Sigmoid colon (tissue), 7 donors: ENCODE data around the gene ASPM. TPM values are rescaled to one million over a fixed set of nuclear protein-coding genes. Genes with fewer than 3 reads are reported as not detected.

Experiments used
- DNase-seq: peaks from one replicate; pipeline ENCODE4 v3.0.0-alpha.2; 2019
- H3K27ac ChIP-seq, 4 donors: fragments of 200-600 bp; sonication (generic); one replicate each; pipeline ENCODE4 v1.5.1; 2016 to 2019; ENCODE audit warnings: mild to moderate bottlenecking in 1 of 4
- H3K27me3 ChIP-seq, 3 donors: fragments of 200-600 bp; sonication (generic); one replicate each; pipeline ENCODE4 v1.5.1; 2019; ENCODE audit warnings: mild to moderate bottlenecking in 1 of 3
- H3K36me3 ChIP-seq, 4 donors: fragments of 200-600 bp; sonication (generic); one replicate each; pipeline ENCODE4 v1.5.1; 2016 to 2019
- H3K4me1 ChIP-seq, 4 donors: fragments of 200-600 bp; sonication (generic); one replicate each; pipeline ENCODE4 v1.5.1; 2017 to 2019
- H3K4me3 ChIP-seq, 4 donors: fragments of 200-600 bp; sonication (generic); one replicate each; pipeline ENCODE4 v1.5.1; 2017 to 2019; ENCODE audit warnings: mild to moderate bottlenecking in 2 of 4, moderate library complexity in 1 of 4
- H3K9me3 ChIP-seq, 4 donors: fragments of 200-600 bp in 3 of 4; sonication (generic) in 3 of 4; one replicate each; pipeline versions ENCODE4 v1.5.1 to v1.6.1; 2013 to 2019
- CTCF ChIP-seq, 4 experiments: fragments of 450-650 bp in 3 of 4; fragments of 200-600 bp in 1 of 4; IDR thresholded peaks; one replicate each; pipeline ENCODE4 v1.5.1; 2016 to 2019; ENCODE audit warnings: antibody characterized with exemption in 4 of 4, mild to moderate bottlenecking in 3 of 4, moderate library complexity in 2 of 4
- EP300 ChIP-seq, 4 donors: sonication (generic); formaldehyde crosslinking; IDR thresholded peaks; one replicate each; pipeline ENCODE4 v1.6.1; 2017; ENCODE audit warnings: antibody characterized with exemption in 4 of 4
- POLR2A ChIP-seq, 2 donors: fragments of 450-650 bp; IDR thresholded peaks; one replicate each; pipeline ENCODE4 v1.6.1; 2016; ENCODE audit warnings: antibody characterized with exemption in 2 of 2, mild to moderate bottlenecking in 2 of 2, moderate library complexity in 2 of 2
- POLR2AphosphoS5 ChIP-seq, 4 donors: sonication (generic); formaldehyde crosslinking; IDR thresholded peaks; one replicate each; pipeline ENCODE4 v1.6.1; 2017; ENCODE audit warnings: antibody characterized with exemption in 4 of 4
- WGBS, 2 donors: extraction: QIAGEN DNeasy Blood & Tissue Kit; methylation state at CpG; one replicate each; pipeline ENCODE4 v1.1.7; 2013; 5-methylcytosine and 5-hydroxymethylcytosine counted together
- intact Hi-C: fragments of 100-400 bp; cut with DNase I; formaldehyde crosslinking; loops from one replicate; pipeline ENCODE4 v1.15.1; 2023
- polyA plus RNA-seq, 3 donors: library from polyadenylated mRNA; stranded (reverse); fragments of 200-250 nt; gene quantifications; one replicate each; pipeline ENCODE4 v1.2.3, GENCODE V29; 2013
- total RNA-seq, 4 donors: library from RNA; depleted of rRNA; stranded (reverse); fragments of >200 nt; gene quantifications; one replicate each; pipeline ENCODE4 v1.1.0, GENCODE V29; 2016
- donor health status: healthy with polysubstance abuse.
- donor health status: Bipolar disorder and iron deficiency.
- donor health status: healthy.

Gene ASPM
- total and polyA plus RNA-seq, 7 donors, result under 0.01 to 5.9 (median 0.69) TPM

- Histone ChIP-seq H3K4me3 (no peak overlapping the region), H3K9me3 (no peaks in the 10 kb centered on the region), H3K36me3 (no peaks in the 10 kb centered on the region), H3K4me1 (no peaks in the 10 kb centered on the region), H3K27ac (no peak overlapping the region), H3K27me3 (no peaks in the 10 kb centered on the region)
- intact Hi-C loops, result no loop called here
- no peak for DNase-seq
- 76 to 78% methylated on average over 2 of the region's 2 CpGs for WGBS, 2 donors
- TF ChIP-seq EP300 (IDR thresholded peaks at IDR 0.05) (no peak), POLR2AphosphoS5 (IDR thresholded peaks at IDR 0.05) (no peak), POLR2A (IDR thresholded peaks at IDR 0.05) (no peak), CTCF (IDR thresholded peaks at IDR 0.05) (no peak)
Measured at GRCh38 chr1:197063212-197063611, 83.3 kb downstream of the ASPM start.

DNA sequence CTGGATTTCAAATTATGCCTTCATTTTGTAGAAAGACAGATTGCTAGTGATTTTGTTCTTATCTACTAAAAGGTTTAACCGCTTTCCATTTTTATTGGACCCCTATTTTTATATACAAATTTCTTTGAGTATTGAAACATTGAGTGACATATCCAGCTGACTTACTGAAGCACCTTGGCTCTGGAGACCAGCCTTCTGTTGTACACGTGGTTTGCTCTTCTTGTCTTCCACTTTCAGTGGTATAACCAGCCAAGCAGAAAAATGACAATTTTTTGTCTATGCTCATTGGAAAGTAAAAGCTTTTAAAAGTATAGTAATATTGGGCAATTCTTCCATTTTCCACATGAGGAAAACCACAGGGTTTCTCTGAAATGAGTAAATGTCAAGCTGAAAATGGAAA lies 83.8 kb downstream of the ASPM start:
- Histone ChIP-seq H3K27me3 (no peaks in the 10 kb centered on the region), H3K4me3 (no peak overlapping the region), H3K9me3 (no peaks in the 10 kb centered on the region), H3K36me3 (no peaks in the 10 kb centered on the region), H3K4me1 (no peaks in the 10 kb centered on the region), H3K27ac (no peak overlapping the region)
- TF ChIP-seq EP300 (IDR thresholded peaks at IDR 0.05) (no peak), CTCF (IDR thresholded peaks at IDR 0.05) (no peak), POLR2A (IDR thresholded peaks at IDR 0.05) (no peak), POLR2AphosphoS5 (IDR thresholded peaks at IDR 0.05) (no peak)
- no peak for DNase-seq
- intact Hi-C loops, result no loop called here
- 72 to 73% methylated on average over 2 of the region's 2 CpGs for WGBS, 2 donors

DNA sequence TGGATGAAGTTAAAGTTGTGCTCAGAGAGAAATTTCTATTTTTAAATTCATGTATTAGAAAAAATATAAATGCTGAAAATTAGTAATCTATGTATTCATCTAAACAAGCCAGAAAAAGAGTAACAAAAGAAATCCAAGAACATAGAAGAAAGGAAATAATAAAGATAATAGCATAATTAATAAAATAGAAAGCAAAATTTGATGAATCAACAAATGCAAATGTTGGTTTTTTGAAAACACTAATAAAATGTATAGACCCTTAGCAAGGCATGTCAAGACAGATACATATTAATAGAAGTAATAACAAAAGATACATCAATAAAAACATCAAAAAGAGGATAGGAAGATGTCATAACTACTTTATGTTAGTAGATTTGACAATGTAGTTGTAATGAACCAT lies 97.4 kb downstream of the ASPM start:
- Histone ChIP-seq H3K4me1 (no peaks in the 10 kb centered on the region), H3K9me3 (no peaks in the 10 kb centered on the region), H3K36me3 (no peaks in the 10 kb centered on the region), H3K27me3 (no peaks in the 10 kb centered on the region), H3K27ac (no peak overlapping the region), H3K4me3 (no peak overlapping the region)
- intact Hi-C loops, result no loop called here
- DNase-seq, result no peak
- no peak for TF ChIP-seq POLR2AphosphoS5 (IDR thresholded peaks at IDR 0.05)

GRCh38 chr1:197042676-197043341 lies 103.7 kb downstream of the ASPM start:
- WGBS, 2 donors, result 74 to 79% methylated on average over 4 of the region's 4 CpGs
- no peak for TF ChIP-seq POLR2A (IDR thresholded peaks at IDR 0.05)
- no peak for TF ChIP-seq CTCF (IDR thresholded peaks at IDR 0.05)
- no peak for TF ChIP-seq POLR2AphosphoS5 (IDR thresholded peaks at IDR 0.05)
- TF ChIP-seq EP300 (IDR thresholded peaks at IDR 0.05), result no peak
- intact Hi-C loops, result no loop called here

GRCh38 chr1:197041486-197042353 lies 104.7 kb downstream of the ASPM start:
- intact Hi-C loops, result no loop called here
- Histone ChIP-seq H3K27ac (no peak overlapping the region), H3K27me3 (no peaks in the 10 kb centered on the region), H3K4me1 (no peaks in the 10 kb centered on the region), H3K9me3 (no peaks in the 10 kb centered on the region), H3K4me3 (no peak overlapping the region), H3K36me3 (no peaks in the 10 kb centered on the region)
- DNase-seq, result no peak
- TF ChIP-seq CTCF (IDR thresholded peaks at IDR 0.05), result no peak
- TF ChIP-seq EP300 (IDR thresholded peaks at IDR 0.05), result no peak
- TF ChIP-seq POLR2AphosphoS5 (IDR thresholded peaks at IDR 0.05), result no peak
- no peak for TF ChIP-seq POLR2A (IDR thresholded peaks at IDR 0.05)
- 61 to 63% methylated on average over 7 of the region's 7 CpGs for WGBS, 2 donors

More at GRCh38 chr1:197042676-197043341, 103.7 kb downstream of the ASPM start:
- no peak for DNase-seq
- Histone ChIP-seq H3K27ac (no peak overlapping the region), H3K9me3 (no peaks in the 10 kb centered on the region), H3K36me3 (no peaks in the 10 kb centered on the region), H3K27me3 (no peaks in the 10 kb centered on the region), H3K4me1 (no peaks in the 10 kb centered on the region), H3K4me3 (no peak overlapping the region)
